Cardiac septum (tissue), 1 donor: ENCODE measurements around the gene C9orf78. TPM values are rescaled to one million over a fixed set of nuclear protein-coding genes. Genes with fewer than 3 reads are reported as not detected.
A peak's percentile ranks its signal among the peaks of the same experiment; 100 is the strongest.

Source experiments
- DNase-seq: peaks from one replicate; pipeline ENCODE4 v3.0.0-alpha.2; 2020; ENCODE audit warnings: low spot score
- intact Hi-C: fragments of 100-400 bp; cut with DNase I; formaldehyde crosslinking; loops from one replicate; pipeline ENCODE4 v1.14.0; 2022
- microRNA-seq: library from miRNA; unstranded; fragments of <30 nt; microRNA quantifications from one replicate; pipeline ENCODE4 v1.2.0, GENCODE V29; 2020
- total RNA-seq: library from RNA; stranded (reverse); fragmentation: NEBNext Ultra II Directional; extraction: Animal tissue kit (Norgen Biotek cat#: 25700); gene quantifications from one replicate; pipeline ENCODE4 v1.2.1, GENCODE V29; 2021
- donor health status: DM: no; HTN: no; CAD: no.

Gene C9orf78
- total RNA-seq, 1 donor from 2014 or later = 30.7 TPM

DNA sequence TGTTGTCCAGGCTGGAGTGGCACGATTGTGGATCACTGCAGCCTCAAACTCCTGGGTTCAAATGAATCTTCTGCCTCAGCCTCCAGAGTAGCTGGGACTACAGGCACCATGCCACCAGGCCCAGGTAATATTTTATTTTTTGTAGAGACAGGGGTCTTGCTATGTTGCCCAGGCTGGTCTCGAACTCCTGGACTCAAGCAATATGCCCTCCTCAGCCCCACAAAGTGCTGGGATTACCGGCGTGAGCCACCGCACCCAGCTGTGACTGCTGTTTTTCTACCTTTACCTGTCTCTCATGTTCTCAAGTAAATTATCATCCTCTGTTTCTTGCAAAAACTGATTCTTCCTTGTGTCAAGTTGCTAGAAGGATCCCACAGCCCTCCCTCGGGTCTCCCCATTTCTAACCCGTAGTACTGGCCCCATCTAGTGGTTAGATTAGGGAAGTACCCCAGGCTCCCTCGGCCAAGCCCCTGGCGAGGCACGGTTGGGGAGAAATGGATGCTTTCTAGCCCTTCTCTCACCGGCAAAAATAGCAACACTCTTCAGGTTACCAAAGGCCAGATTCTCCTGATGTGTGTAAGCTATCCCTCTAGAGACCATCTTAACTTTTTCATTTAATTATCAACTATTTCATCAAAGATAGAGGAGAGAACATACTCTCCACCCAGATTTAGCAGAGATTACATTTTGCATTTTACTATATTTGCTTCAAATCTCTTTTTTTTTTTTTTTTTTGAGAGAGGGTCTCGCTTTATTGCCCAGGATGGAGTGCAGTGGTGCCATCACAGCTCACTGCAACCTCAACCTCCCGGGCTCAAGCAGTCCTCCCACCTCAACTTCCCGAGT, 51.3 kb downstream of the C9orf78 start:
- intact Hi-C loops = loop anchor here (1.0 kb wide), 2 partner anchors 46 to 141 kb away; partner anchors contain the start of gene ASB6

DNA sequence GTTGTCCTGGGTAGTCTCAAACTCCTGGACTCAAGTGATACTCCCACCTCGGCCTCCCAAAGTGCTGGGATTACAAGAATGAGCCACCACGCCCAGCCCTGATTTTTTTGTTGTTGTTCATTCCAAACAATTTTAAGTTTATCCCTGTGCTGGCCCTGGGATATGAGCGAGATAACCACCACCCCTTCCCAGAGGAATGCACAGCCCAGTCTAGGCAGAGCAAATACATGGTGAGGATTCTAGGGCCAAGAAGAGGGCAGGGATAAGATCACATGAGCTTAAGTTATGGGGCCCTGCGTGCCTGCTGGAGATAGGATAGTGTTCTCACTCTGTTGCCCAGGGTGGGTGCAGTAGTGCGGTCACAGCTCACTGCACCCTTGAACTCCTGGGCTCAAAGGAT, 53.1 kb downstream of the C9orf78 start:
- intact Hi-C loops = no loop called here
- DNase-seq = no peak

More for the DNA sequence above, 51.3 kb downstream of the C9orf78 start:
- DNase-seq = peak; percentile 84

DNA sequence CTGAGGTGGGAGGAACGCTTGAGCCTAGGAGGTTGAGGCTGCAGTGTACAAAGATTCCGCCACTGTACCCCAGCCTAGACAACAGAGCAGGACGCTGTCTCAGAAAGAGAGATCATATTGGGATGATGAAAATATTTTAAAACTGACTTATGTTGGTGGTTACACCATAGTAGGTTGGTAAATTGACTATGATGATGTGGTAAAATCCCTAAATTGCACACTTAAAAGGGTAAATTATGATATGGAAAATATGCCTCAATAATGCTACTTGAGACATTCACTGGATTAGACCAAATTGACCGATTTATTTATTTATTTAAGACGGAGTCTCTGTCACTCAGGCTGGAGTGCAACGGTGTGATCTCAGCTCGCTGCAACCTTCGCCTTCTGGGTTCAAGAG, 53.9 kb downstream of the C9orf78 start:
- DNase-seq = no peak
- intact Hi-C loops = no loop called here

DNA sequence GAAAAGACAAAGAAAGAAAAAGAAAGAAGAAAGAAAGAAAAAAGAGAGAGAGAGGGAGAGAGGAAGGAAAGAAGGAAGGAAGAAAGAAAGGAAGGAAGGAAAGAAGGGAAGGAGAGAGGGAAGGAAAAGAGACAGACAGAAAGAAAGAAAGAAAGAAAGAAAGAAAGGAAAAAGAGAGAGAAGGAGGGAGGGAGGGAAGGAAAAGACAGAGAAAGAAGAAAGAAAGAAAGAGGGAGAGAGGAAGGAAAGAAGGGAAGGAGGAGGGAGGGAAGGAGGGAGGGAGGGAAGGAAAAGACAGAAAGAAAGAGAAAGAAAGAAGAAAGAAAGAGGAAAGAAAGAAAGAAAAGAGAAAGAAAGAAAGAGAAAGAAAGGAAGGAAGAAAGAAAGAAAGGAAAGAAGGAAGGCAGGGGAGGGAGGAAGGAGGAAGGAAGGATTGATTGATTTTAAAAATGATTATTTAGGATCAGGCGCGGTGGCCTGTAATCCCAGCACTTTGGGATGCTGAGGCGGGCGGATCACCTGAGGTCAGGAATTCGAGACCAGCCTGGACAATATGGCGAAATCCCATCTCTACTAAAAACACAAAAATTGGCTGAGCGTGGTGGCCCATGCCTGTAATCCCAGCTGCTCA, 55.4 kb downstream of the C9orf78 start:
- intact Hi-C loops = no loop called here
- no peak for DNase-seq

DNA sequence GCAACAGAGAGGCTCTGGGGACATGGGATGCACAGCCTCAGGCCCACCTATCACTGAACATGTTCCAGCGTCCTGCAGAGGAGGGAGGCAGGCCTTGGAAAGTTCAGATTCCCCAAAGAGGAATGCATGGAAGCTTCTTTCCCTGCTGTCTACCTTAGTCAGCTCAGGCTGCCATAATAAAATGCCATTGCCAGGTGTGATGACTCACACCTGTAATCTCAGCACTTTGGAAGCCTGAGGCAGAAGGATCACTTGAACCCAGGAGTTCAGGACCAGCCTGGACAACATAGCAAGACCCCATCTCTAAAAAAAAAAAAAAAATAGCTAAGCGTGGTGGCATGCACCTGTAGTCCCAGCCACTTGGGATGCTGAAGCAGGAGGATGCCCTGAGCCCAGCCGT, 56.6 kb downstream of the C9orf78 start:
- intact Hi-C loops = no loop called here
- DNase-seq = no peak

DNA sequence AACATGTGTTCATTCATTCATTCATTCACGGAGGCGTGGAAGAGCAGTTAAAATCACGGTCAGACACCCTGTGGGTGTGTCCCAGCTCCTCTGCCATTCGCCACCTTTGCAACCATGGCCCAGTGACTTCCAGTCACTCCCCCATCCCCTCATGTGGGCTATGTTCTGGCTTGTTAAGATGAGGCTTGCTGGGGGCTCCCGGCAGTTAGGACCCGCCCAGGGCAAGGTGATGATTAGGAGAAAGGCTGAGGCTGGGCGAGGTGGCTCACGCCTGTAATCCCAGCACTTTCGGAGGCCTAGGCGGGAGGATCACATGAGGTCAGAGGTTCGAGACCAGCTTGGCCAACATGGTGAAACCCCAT, 57.3 kb downstream of the C9orf78 start:
- intact Hi-C loops = loop anchor here (2.0 kb wide), 1 partner anchor 15 kb away; no protein-coding TSS in a partner anchor
- DNase-seq = no peak

Small RNAs within 50 kb of the gene (microRNA-seq; reads per million reads assigned to microRNA genes)
- gene MIR6855 = not detected

Other genes starting within 250 kb of the C9orf78 start
- 0.22 TPM for gene C9orf50, start 214.2 kb downstream of the C9orf78 start, total RNA-seq
- 49.5 TPM for gene NTMT1, start 209.1 kb downstream of the C9orf78 start, total RNA-seq
- 10.2 TPM for gene ASB6, start 193.1 kb downstream of the C9orf78 start, total RNA-seq
- gene PRRX2, start 169.6 kb downstream of the C9orf78 start, total RNA-seq = 4.4 TPM
- 1.1 TPM for gene PTGES, start 82.2 kb downstream of the C9orf78 start, total RNA-seq
- gene TOR1B, start 32.1 kb downstream of the C9orf78 start, total RNA-seq = 10.1 TPM
- gene TOR1A, start 11.1 kb downstream of the C9orf78 start, total RNA-seq = 14.0 TPM
- gene USP20, start 183 bp upstream of the C9orf78 start, total RNA-seq = 16.0 TPM
- gene FNBP1, start 207.9 kb upstream of the C9orf78 start, total RNA-seq = 22.6 TPM
- 23.7 TPM for gene GPR107, start 218.6 kb upstream of the C9orf78 start, total RNA-seq